K562 (cell line): ENCODE results near the gene FTL. TPM values are rescaled to one million over a fixed set of nuclear protein-coding genes. Genes with fewer than 3 reads are reported as not detected.

ENCODE experiments used
- ARHGAP35 ChIP-seq: fragments of 450-650 bp; IDR thresholded peaks from 2 replicates; pipeline ENCODE4 v1.6.1; 2018; ENCODE audit not compliant: partially characterized antibody
- ARID2 ChIP-seq: fragments of 450-650 bp; IDR thresholded peaks from 2 replicates; pipeline ENCODE4 v1.6.1; 2017; ENCODE audit warnings: antibody characterized with exemption, mild to moderate bottlenecking
- CBFA2T2 ChIP-seq: fragments of 450-650 bp; conservative IDR thresholded peaks from 2 replicates; pipeline ENCODE4 v1.6.1; 2017; ENCODE audit warnings: mild to moderate bottlenecking
- GABPA ChIP-seq: fragments of 200-800 bp; sonication (Bioruptor generic); conservative IDR thresholded peaks from 2 replicates; pipeline ENCODE4 v1.6.1; 2016; ENCODE audit warnings: low read depth, missing genetic modification characterization, missing compliant biosample characterization
- KHSRP ChIP-seq: fragments of 450-650 bp; IDR thresholded peaks from 2 replicates; pipeline ENCODE4 v1.6.1; 2017
- LCOR ChIP-seq: sonication (generic); formaldehyde crosslinking; IDR thresholded peaks from 2 replicates; pipeline ENCODE4 v1.8.0; 2022; ENCODE audit warnings: mild to moderate bottlenecking, missing genetic modification reagents
- MCM5 ChIP-seq: fragments of 450-650 bp; IDR thresholded peaks from 2 replicates; pipeline ENCODE4 v1.6.1; 2016; ENCODE audit warnings: low read depth
- MXI1 ChIP-seq: IDR thresholded peaks from 2 replicates; pipeline ENCODE4 v1.6.1; 2011; ENCODE audit warnings: low read depth, mild to moderate bottlenecking, improper control_type of control experiment, low read length
- NR1H2 ChIP-seq: sonication (generic); formaldehyde crosslinking; IDR thresholded peaks from 2 replicates; pipeline ENCODE4 v1.4.0; 2020; ENCODE audit warnings: mild to moderate bottlenecking, missing genetic modification reagents
- NR2C1 ChIP-seq, 2 experiments: fragments of 450-650 bp; IDR thresholded peaks; 2 replicates each; pipeline ENCODE4 v1.6.1; 2017; ENCODE audit warnings: mild to moderate bottlenecking in 2 of 2, antibody characterized with exemption in 1 of 2, inconsistent platforms in 1 of 2, missing compliant biosample characterization in 1 of 2, missing genetic modification characterization in 1 of 2
- OTX1 ChIP-seq: fragments of 450-650 bp; formaldehyde crosslinking; IDR thresholded peaks from 2 replicates; pipeline ENCODE4 v1.4.0; 2022; ENCODE audit warnings: mild to moderate bottlenecking
- PCBP1 ChIP-seq: fragments of 200-400 bp; formaldehyde crosslinking; IDR thresholded peaks from 2 replicates; pipeline ENCODE4 v1.6.1; 2018; ENCODE audit warnings: mild to moderate bottlenecking, low read depth, low read length; ENCODE audit not compliant: poor library complexity, severe bottlenecking
- RBM34 ChIP-seq: fragments of 200-400 bp; formaldehyde crosslinking; IDR thresholded peaks from 2 replicates; pipeline ENCODE4 v1.6.1; 2018; ENCODE audit warnings: low read length, borderline replicate concordance; ENCODE audit not compliant: insufficient read depth
- RFX1 ChIP-seq: fragments of 450-650 bp; IDR thresholded peaks from 2 replicates; pipeline ENCODE4 v1.6.1; 2016; ENCODE audit warnings: mild to moderate bottlenecking, moderate library complexity
- SAFB2 ChIP-seq: fragments of 200-400 bp; formaldehyde crosslinking; IDR thresholded peaks from 2 replicates; pipeline ENCODE4 v1.6.1; 2018; ENCODE audit warnings: borderline replicate concordance, low read length, low read depth, moderate library complexity; ENCODE audit not compliant: severe bottlenecking
- TEAD4 ChIP-seq, 2 experiments: sonication (generic) in 1 of 2; formaldehyde crosslinking in 1 of 2; IDR thresholded peaks; 2 replicates each; pipeline versions ENCODE4 v1.6.1 to v1.8.0; 2012 to 2022; ENCODE audit warnings: borderline replicate concordance in 1 of 2, inconsistent platforms in 1 of 2, low read length in 1 of 2, mild to moderate bottlenecking in 1 of 2, missing genetic modification reagents in 1 of 2
- ZKSCAN1 ChIP-seq: fragments of 150-350 bp; IDR thresholded peaks from 2 replicates; pipeline ENCODE4 v1.6.1; 2016; ENCODE audit warnings: low read depth, low read length
- ZNF57 ChIP-seq: fragments of 450-650 bp; formaldehyde crosslinking; IDR thresholded peaks from 2 replicates; pipeline ENCODE4 v1.4.0; 2020; ENCODE audit warnings: mild to moderate bottlenecking, moderate library complexity
- ZNF780A ChIP-seq: fragments of 250-450 bp; sonication (Bioruptor Pico); IDR thresholded peaks from 2 replicates; pipeline ENCODE4 v1.5.0; 2021; ENCODE audit warnings: mild to moderate bottlenecking
- ZNF830 ChIP-seq: fragments of 250-450 bp; sonication (Bioruptor Pico); IDR thresholded peaks from 2 replicates; pipeline ENCODE4 v1.5.0; 2021; ENCODE audit warnings: mild to moderate bottlenecking
- polyA plus RNA-seq, 8 experiments: library from polyadenylated mRNA; depleted of rRNA in 4 of 8; stranded (reverse) in 5 of 8; unstranded in 3 of 8; fragments of >200 nt; fragmentation: Nextera tagmentation in 2 of 8; fragmentation: Illumina TruSeq in 1 of 8; extraction: Ambion mirVana in 2 of 8; extraction: Trizol in 1 of 8; gene quantifications; 2 replicates each; pipeline versions ENCODE4 v1.2.1 to v1.2.3, GENCODE V29; 2011 to 2014; ENCODE audit warnings: inconsistent platforms in 1 of 8, missing spikeins in 1 of 8
- total RNA-seq, 7 experiments: library from RNA; depleted of rRNA in 6 of 7; stranded (reverse); fragments of >200 nt in 6 of 7; fragmentation: Illumina TruSeq in 2 of 7; extraction: Trizol in 2 of 7; gene quantifications; 2 replicates each; pipeline versions ENCODE4 v1.2.1 to v1.2.3, GENCODE V29; 2011 to 2021; ENCODE audit warnings: low replicate concordance in 1 of 7
- TF ChIP-seq, protein P1 (sequence below), 2 experiments: fragments of 450-650 bp in 1 of 2; IDR thresholded peaks; 2 replicates each; pipeline ENCODE4 v1.6.1; 2011 to 2017; ENCODE audit warnings: low read depth in 2 of 2, antibody characterized with exemption in 1 of 2, borderline replicate concordance in 1 of 2, low read length in 1 of 2, mild to moderate bottlenecking in 1 of 2, mixed read lengths in 1 of 2; ENCODE audit not compliant: control insufficient read depth in 1 of 2
- TF ChIP-seq, protein P2 (sequence below): fragments of 450-650 bp; formaldehyde crosslinking; conservative IDR thresholded peaks from 2 replicates; pipeline ENCODE4 v1.4.0; 2022; ENCODE audit warnings: mild to moderate bottlenecking, missing genetic modification characterization

Gene FTL
- total and polyA plus RNA-seq, 9 of the 15 experiments (the other 6 are each of a cell fraction or from before 2014, with no cell fraction given) = 1,231 to 27,415 (median 3,965) TPM

DNA sequence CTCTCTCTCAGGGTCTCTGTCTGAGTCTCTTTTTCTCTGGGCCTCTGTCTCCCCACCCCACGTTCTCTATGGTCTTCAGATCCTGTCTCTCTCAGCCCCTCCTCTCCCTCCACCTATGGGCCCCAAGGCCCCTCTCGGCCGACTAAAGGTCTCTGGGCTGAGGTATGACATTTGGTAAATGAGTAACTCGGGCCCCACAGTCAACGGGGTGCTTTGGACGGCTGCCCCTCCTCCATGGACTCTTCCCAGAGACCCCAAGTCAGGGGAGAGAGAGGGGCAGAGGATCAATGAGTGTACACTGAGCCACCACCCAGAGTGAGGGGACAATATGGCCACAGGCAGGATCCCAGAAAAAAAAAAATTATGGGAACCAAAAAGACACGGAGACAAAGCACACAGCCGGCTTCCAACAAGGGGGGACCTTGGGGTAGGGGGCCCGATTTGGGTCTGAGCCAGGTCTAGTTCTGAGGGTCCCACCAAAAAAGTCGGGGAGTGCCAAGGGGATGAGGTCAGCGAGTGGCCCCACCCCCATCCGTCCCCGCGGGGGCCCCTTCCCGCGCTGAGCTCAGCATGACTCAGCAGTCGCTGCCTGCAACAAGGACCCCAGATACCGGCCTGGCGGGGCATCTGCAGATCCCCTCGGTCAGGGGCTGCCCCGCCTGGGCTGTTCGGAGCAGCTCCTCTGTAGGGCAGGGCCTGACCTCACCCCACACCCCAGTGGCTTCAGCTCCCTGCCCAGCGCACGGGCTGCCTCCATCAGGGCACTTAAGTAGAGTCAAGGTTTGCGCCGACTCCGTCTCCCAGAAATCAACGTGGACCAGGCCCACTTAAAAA is 1.5 kb upstream of the FTL start (continued):
- TF ChIP-seq TEAD4 (IDR thresholded peaks at IDR 0.05; ENCODE audit: low read length) (peak; percentile 52), TEAD4 (CRISPR knock-in tag; IDR thresholded peaks at IDR 0.05; ENCODE audit: borderline replicate concordance) (no peak), ZNF830 (CRISPR knock-in tag) (no peak), ZNF57 (CRISPR knock-in tag) (no peak), PCBP1 (no peak), NR1H2 (CRISPR knock-in tag) (no peak), ZNF780A (CRISPR knock-in tag) (no peak), OTX1 (CRISPR knock-in tag) (0 out of 2 replicates have a peak, but pooled peaks have one; percentile 5), ZKSCAN1 (no peak; the same call in none of the 2 replicates), CBFA2T2 (no peak), LCOR (CRISPR knock-in tag) (0 out of 2 replicates have a peak, but pooled peaks have one; percentile 63), RFX1 (no peak), KHSRP (no peak), NR2C1 (IDR thresholded peaks at IDR 0.05) (no peak), NR2C1 (tag; IDR thresholded peaks at IDR 0.05) (peak; percentile 57), ARHGAP35 (no peak), MXI1 (no peak), ARID2 (0 out of 2 replicates have a peak, but pooled peaks have one; percentile 6), SAFB2 (no peak), MCM5 (no peak), RBM34 (no peak), GABPA (tag) (peak; percentile 23)
- TF ChIP-seq, protein P1, sequence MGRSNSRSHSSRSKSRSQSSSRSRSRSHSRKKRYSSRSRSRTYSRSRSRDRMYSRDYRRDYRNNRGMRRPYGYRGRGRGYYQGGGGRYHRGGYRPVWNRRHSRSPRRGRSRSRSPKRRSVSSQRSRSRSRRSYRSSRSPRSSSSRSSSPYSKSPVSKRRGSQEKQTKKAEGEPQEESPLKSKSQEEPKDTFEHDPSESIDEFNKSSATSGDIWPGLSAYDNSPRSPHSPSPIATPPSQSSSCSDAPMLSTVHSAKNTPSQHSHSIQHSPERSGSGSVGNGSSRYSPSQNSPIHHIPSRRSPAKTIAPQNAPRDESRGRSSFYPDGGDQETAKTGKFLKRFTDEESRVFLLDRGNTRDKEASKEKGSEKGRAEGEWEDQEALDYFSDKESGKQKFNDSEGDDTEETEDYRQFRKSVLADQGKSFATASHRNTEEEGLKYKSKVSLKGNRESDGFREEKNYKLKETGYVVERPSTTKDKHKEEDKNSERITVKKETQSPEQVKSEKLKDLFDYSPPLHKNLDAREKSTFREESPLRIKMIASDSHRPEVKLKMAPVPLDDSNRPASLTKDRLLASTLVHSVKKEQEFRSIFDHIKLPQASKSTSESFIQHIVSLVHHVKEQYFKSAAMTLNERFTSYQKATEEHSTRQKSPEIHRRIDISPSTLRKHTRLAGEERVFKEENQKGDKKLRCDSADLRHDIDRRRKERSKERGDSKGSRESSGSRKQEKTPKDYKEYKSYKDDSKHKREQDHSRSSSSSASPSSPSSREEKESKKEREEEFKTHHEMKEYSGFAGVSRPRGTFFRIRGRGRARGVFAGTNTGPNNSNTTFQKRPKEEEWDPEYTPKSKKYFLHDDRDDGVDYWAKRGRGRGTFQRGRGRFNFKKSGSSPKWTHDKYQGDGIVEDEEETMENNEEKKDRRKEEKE (IDR thresholded peaks at IDR 0.05; ENCODE audit: borderline replicate concordance in 1 of 2, control insufficient read depth in 1 of 2, low read depth in 2 of 2, low read length in 1 of 2) = no peak
- TF ChIP-seq, protein P2, sequence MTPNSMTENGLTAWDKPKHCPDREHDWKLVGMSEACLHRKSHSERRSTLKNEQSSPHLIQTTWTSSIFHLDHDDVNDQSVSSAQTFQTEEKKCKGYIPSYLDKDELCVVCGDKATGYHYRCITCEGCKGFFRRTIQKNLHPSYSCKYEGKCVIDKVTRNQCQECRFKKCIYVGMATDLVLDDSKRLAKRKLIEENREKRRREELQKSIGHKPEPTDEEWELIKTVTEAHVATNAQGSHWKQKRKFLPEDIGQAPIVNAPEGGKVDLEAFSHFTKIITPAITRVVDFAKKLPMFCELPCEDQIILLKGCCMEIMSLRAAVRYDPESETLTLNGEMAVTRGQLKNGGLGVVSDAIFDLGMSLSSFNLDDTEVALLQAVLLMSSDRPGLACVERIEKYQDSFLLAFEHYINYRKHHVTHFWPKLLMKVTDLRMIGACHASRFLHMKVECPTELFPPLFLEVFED (CRISPR knock-in tag) = no peak; the same call in 1 of the 2 replicates
